Neural progenitor cell (in vitro differentiated cells): Measurements from ENCODE around the gene CBX6. TPM values are rescaled to one million over a fixed set of nuclear protein-coding genes. Genes with fewer than 3 reads are reported as not detected.

Source experiments
- DNase-seq: peaks from one replicate; pipeline ENCODE4 v3.0.0-alpha.2; 2016; ENCODE audit warnings: low spot score
- H2AFZ ChIP-seq: fragments of 200-600 bp; sonication (generic); replicated peaks from 2 replicates; pipeline ENCODE4 v1.6.1; 2016; ENCODE audit warnings: antibody characterized with exemption
- H3F3A ChIP-seq: fragments of 200-600 bp; sonication (generic); 2 replicates; pipeline ENCODE4 v1.6.1; 2016; ENCODE audit warnings: antibody characterized with exemption, low read depth
- H3K27ac ChIP-seq: fragments of 200-600 bp; sonication (generic); 2 replicates; pipeline ENCODE4 v1.5.1; 2016; ENCODE audit warnings: mild to moderate bottlenecking
- H3K27me3 ChIP-seq: fragments of 200-600 bp; sonication (generic); 2 replicates; pipeline ENCODE4 v1.6.1; 2016; ENCODE audit warnings: mild to moderate bottlenecking, moderate library complexity
- H3K36me3 ChIP-seq: fragments of 200-600 bp; sonication (generic); 2 replicates; pipeline ENCODE4 v1.5.1; 2016
- H3K4me1 ChIP-seq: fragments of 200-600 bp; sonication (generic); 2 replicates; pipeline ENCODE4 v1.6.1; 2016; ENCODE audit warnings: mixed run types
- H3K4me2 ChIP-seq: fragments of 200-600 bp; sonication (generic); 2 replicates; pipeline ENCODE4 v1.6.1; 2016
- H3K4me3 ChIP-seq: fragments of 200-600 bp; sonication (generic); 2 replicates; pipeline ENCODE4 v1.5.1; 2016
- H3K79me2 ChIP-seq: fragments of 200-600 bp; sonication (generic); 2 replicates; pipeline ENCODE4 v1.6.1; 2016; ENCODE audit warnings: low read depth
- H3K9ac ChIP-seq: fragments of 200-600 bp; sonication (generic); 2 replicates; pipeline ENCODE4 v1.6.1; 2016
- H3K9me3 ChIP-seq: fragments of 200-600 bp; sonication (generic); 2 replicates; pipeline ENCODE4 v1.5.1; 2016; ENCODE audit warnings: low read depth
- H4K20me1 ChIP-seq: fragments of 200-600 bp; sonication (generic); 2 replicates; pipeline ENCODE4 v1.6.1; 2016; ENCODE audit warnings: low read depth
- H3K27ac Mint-ChIP-seq: 3 replicates; pipeline ENCODE4 v1.8.0; 2021; ENCODE audit warnings: mixed read lengths
- H3K27me3 Mint-ChIP-seq: 2 replicates; pipeline ENCODE4 v1.8.0; 2022; ENCODE audit warnings: low read depth, mild to moderate bottlenecking, inconsistent platforms, moderate library complexity, mixed read lengths; ENCODE audit not compliant: insufficient read depth
- H3K36me3 Mint-ChIP-seq: 3 replicates; pipeline ENCODE4 v1.8.0; 2021; ENCODE audit warnings: mixed read lengths
- H3K4me1 Mint-ChIP-seq: 3 replicates; pipeline ENCODE4 v1.8.0; 2021; ENCODE audit warnings: mixed read lengths
- H3K4me3 Mint-ChIP-seq: 3 replicates; pipeline ENCODE4 v1.8.0; 2021; ENCODE audit warnings: mild to moderate bottlenecking, moderate library complexity, mixed read lengths
- H3K9me3 Mint-ChIP-seq: 3 replicates; pipeline ENCODE4 v1.8.0; 2020; ENCODE audit warnings: mixed read lengths
- CTCF ChIP-seq: fragments of 200-600 bp; sonication (generic); IDR thresholded peaks from 2 replicates; pipeline ENCODE4 v1.5.1; 2017; ENCODE audit warnings: antibody characterized with exemption, mild to moderate bottlenecking
- EZH2 ChIP-seq: fragments of 200-600 bp; sonication (generic); IDR thresholded peaks from 2 replicates; pipeline ENCODE4 v1.6.1; 2017; ENCODE audit warnings: antibody characterized with exemption, mild to moderate bottlenecking, moderate library complexity
- EZH2phosphoT487 ChIP-seq: fragments of 200-600 bp; sonication (generic); IDR thresholded peaks from 2 replicates; pipeline ENCODE4 v1.6.1; 2017; ENCODE audit warnings: antibody characterized with exemption
- total RNA-seq: library from RNA; depleted of rRNA; stranded (reverse); fragments of >200 nt; gene quantifications from 2 replicates; pipeline ENCODE4 v1.2.3, GENCODE V29; 2015; ENCODE audit warnings: low replicate concordance

CBX6 gene
- total RNA-seq, 1 donor from 2014 or later: 14.0 TPM

DNA sequence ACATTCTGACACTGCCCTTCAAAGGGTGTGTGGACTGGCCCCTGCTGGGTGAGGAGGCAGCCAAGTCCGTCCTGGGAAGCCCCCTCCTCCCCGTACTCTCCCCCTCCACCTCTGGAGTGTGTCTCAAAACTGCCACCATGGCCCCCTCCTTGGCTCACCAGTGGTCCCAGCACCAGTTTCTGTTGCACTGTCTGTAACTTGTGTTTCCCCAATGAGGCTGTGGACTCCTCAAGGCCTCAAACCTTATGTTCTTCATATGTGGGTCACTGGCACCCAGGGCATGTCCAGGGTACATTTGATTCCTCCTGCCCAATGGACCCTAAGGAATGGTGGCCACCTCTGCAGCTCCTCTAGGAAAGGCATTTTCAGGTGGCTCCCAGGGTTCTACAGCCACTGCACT is 21.6 kb downstream of the CBX6 start:
- Histone ChIP-seq H3K4me3 (no peak overlapping the region), H3K36me3 (no peaks in the 10 kb centered on the region), H3K4me1 (peaks cover 15% of the 10 kb centered on the region), H3K27me3 (peaks cover 60% of the 10 kb centered on the region), H3K4me2 (no peak overlapping the region), H2AFZ (no peak overlapping the region), H3F3A (peaks cover 23% of the 10 kb centered on the region), H3K9ac (no peak overlapping the region), H3K27ac (no peak overlapping the region), H3K79me2 (no peaks in the 10 kb centered on the region), H4K20me1 (no peaks in the 10 kb centered on the region), H3K9me3 (no peaks in the 10 kb centered on the region)
- no peaks in the 10 kb centered on the region for H3K36me3 Mint-ChIP-seq
- H3K4me3 Mint-ChIP-seq: no peak overlapping the region
- peak overlapping the region; percentile 78 for H3K27ac Mint-ChIP-seq
- DNase-seq: no peak
- H3K9me3 Mint-ChIP-seq: no peaks in the 10 kb centered on the region
- TF ChIP-seq CTCF: no peak
- TF ChIP-seq EZH2phosphoT487: no peak
- TF ChIP-seq EZH2: no peak
- H3K27me3 Mint-ChIP-seq: peaks cover 34% of the 10 kb centered on the region
- peaks cover 34% of the 10 kb centered on the region for H3K4me1 Mint-ChIP-seq

GRCh38 chr22:38849811-38850210 is 22.2 kb downstream of the CBX6 start:
- Histone ChIP-seq H3K4me3 (no peak overlapping the region), H3K9ac (no peak overlapping the region), H3K9me3 (no peaks in the 10 kb centered on the region), H3F3A (peaks cover 27% of the 10 kb centered on the region), H3K36me3 (no peaks in the 10 kb centered on the region), H3K27ac (no peak overlapping the region), H4K20me1 (no peaks in the 10 kb centered on the region), H3K79me2 (no peaks in the 10 kb centered on the region), H2AFZ (no peak overlapping the region), H3K27me3 (peaks cover 66% of the 10 kb centered on the region), H3K4me1 (peaks cover 15% of the 10 kb centered on the region), H3K4me2 (no peak overlapping the region)
- Mint-ChIP-seq H3K27me3 (peaks cover 38% of the 10 kb centered on the region), H3K36me3 (no peaks in the 10 kb centered on the region), H3K4me1 (peaks cover 34% of the 10 kb centered on the region), H3K4me3 (no peak overlapping the region), H3K27ac (no peak overlapping the region), H3K9me3 (no peaks in the 10 kb centered on the region)
- no peak for DNase-seq
- TF ChIP-seq EZH2: no peak
- TF ChIP-seq CTCF: no peak
- no peak for TF ChIP-seq EZH2phosphoT487

GRCh38 chr22:38846412-38846811 is 25.6 kb downstream of the CBX6 start:
- H3K36me3 ChIP-seq: no peaks in the 10 kb centered on the region
- H3K9ac ChIP-seq: no peak overlapping the region
- peaks cover 41% of the 10 kb centered on the region for H3K27me3 Mint-ChIP-seq
- H3K27ac Mint-ChIP-seq: no peak overlapping the region
- H3K4me1 Mint-ChIP-seq: peaks cover 16% of the 10 kb centered on the region
- H3K9me3 Mint-ChIP-seq: no peaks in the 10 kb centered on the region
- H3K27me3 ChIP-seq: peaks cover 87% of the 10 kb centered on the region
- H3K36me3 Mint-ChIP-seq: peaks cover 2% of the 10 kb centered on the region
- peaks cover 22% of the 10 kb centered on the region for H3F3A ChIP-seq
- no peak overlapping the region for H3K4me3 ChIP-seq
- no peak for TF ChIP-seq CTCF
- TF ChIP-seq EZH2phosphoT487: no peak
- TF ChIP-seq EZH2: no peak
- H3K9me3 ChIP-seq: no peaks in the 10 kb centered on the region
- peaks cover 19% of the 10 kb centered on the region for H4K20me1 ChIP-seq
- H3K4me2 ChIP-seq: no peak overlapping the region
- H2AFZ ChIP-seq: no peak overlapping the region
- H3K4me3 Mint-ChIP-seq: no peak overlapping the region
- H3K79me2 ChIP-seq: no peaks in the 10 kb centered on the region
- no peak overlapping the region for H3K27ac ChIP-seq
- H3K4me1 ChIP-seq: no peaks in the 10 kb centered on the region
- DNase-seq: no peak
